ENCODE measurements around the gene YBEY.
"Not testable (repeated sequence)": the region's sequence is repeated elsewhere in the genome, so short reads cannot be mapped to it uniquely, and the experiment has no call there.

Gene YBEY, protein sequence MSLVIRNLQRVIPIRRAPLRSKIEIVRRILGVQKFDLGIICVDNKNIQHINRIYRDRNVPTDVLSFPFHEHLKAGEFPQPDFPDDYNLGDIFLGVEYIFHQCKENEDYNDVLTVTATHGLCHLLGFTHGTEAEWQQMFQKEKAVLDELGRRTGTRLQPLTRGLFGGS

DNA sequence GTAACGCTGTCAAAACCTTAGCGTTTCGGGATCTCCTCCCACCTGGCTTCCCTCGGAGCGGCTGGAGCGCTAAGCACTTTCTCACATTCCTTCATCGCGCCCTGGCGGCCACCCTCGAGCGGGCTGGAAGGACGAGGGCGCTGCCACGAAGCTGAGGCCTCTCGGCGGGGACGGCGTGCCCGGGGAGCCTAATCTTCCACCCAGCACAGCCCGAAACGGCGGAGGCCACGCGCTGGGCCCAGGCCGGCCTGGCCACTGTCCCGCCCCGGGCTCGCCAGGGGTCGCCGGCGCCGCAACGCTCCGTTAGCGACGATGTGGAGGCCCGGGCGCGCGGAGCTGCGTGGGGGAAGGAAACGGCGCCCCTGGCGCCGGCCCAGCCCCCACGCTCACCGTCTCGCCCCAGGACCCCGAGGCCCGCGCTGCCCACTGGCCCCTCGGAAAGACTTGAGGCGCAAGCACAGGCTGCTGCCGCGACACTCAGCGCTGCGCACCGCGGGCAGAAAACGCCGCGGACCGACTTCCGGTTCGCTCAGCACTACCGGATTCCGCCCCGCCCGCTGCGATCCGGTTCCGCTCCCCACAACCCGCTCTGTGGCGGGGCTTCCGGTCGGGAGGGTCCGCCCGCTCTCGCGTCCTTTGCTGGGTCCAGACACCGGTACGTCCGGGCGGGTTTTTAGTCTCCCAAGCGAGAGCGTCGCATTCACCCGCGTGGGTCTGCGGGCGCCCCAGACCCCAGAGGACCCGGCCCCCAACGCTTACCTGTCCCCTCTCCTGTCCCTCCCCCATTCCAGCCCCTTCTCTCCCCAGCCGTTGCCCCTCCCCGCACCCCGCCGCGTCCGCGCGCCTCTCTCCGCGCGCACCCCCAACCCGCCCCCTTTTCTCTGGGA lies at the start of gene YBEY:
Gene YBEY (plus strand): TSS at position 582 of the 887 bp plus-strand sequence. CDS start 572 bp downstream, outside the sequence.
- peak within 1 kb of the TSS; percentile 94 for H3K27ac Mint-ChIP-seq
- peaks cover 51% of the 10 kb centered on the region for H3K4me1 Mint-ChIP-seq
- no peaks in the 10 kb centered on the region for H3K27me3 Mint-ChIP-seq
- peak; percentile 91 for DNase-seq
- peaks cover 26% of the 10 kb centered on the region for H3K36me3 Mint-ChIP-seq (ENCODE audit: low read depth)
- H3K9me3 Mint-ChIP-seq: no peaks in the 10 kb centered on the region
- peak within 1 kb of the TSS; percentile 96 for H3K4me3 Mint-ChIP-seq
- ATAC-seq: peak; percentile 95

DNA sequence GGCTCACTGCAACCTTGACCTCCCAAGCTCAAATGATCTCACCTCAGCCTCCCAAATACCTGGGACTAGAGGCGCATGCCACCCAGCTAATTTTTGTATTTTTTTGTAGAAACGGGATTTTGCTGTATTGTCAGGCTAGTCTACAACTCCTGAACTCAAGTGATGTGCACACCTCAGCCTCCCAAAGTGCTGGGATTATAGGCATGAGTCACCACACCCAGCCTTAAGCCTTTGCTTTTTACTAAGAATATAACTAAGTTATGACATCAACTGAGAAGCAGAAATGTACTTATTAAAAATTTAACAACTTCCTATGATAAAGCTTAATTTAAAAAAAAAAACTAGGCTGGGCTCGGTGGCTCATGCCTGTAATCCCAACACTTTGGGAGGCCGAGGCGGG lies 48.7 kb upstream of the YBEY start:
- Mint-ChIP-seq H3K36me3 (ENCODE audit: low read depth) (peaks cover 68% of the 10 kb centered on the region), H3K9me3 (no peaks in the 10 kb centered on the region), H3K4me3 (no peak overlapping the region), H3K4me1 (peaks cover 10% of the 10 kb centered on the region), H3K27ac (no peak overlapping the region), H3K27me3 (no peaks in the 10 kb centered on the region)
- no peak for DNase-seq
- no peak for ATAC-seq

DNA sequence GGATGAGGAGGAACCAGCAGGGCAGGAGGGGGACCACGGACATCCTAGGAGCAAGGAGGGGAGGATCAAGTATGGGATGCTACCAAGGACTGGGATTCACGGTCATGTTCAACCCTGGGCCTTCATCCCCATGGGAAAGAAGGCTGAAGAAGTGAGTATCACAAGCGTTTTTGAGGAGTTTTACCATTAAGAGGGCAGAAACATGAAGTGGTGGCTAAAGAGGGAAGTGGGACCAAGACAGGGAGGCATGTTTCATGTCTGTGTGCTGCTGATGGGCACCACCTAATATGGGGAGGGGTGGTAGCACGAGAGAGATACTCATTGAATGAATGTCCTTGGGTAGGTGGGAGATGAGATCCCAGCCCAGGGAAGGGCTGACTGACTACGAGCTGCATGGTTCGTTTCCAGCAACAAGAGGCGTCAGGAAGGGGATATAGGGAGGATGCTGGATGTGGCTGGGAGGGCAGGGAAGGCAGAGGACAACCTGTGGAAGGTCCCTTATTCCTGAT lies 46.3 kb upstream of the YBEY start:
- no peak overlapping the region for H3K27ac Mint-ChIP-seq
- H3K27me3 Mint-ChIP-seq: no peaks in the 10 kb centered on the region
- H3K36me3 Mint-ChIP-seq (ENCODE audit: low read depth): peaks cover 68% of the 10 kb centered on the region
- no peaks in the 10 kb centered on the region for H3K4me1 Mint-ChIP-seq
- H3K9me3 Mint-ChIP-seq: no peaks in the 10 kb centered on the region
- H3K4me3 Mint-ChIP-seq: no peak overlapping the region
- ATAC-seq: no peak
- no peak for DNase-seq

DNA sequence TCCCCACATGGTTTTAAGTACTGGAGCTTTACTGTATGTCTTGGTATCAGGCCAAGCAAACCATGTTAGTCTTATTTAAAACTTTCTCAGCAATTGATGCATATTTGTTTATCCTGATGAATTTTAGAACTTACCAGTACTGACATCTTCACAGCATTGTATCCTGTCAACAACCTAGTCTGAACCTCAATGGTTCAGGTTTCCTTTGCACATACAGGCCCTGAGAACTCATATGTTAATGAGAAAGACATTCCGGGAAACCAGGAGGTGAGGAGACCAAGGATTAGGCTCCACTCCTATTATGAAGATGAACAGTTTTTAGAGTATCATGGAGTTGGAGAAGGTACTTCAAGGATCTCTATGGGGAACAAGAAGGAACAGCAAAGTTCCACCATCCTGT lies 44.6 kb upstream of the YBEY start:
- DNase-seq, H3K9me3 Mint-ChIP-seq, H3K4me1 Mint-ChIP-seq, ATAC-seq, H3K4me3 Mint-ChIP-seq, H3K27ac Mint-ChIP-seq, H3K27me3 Mint-ChIP-seq: not testable (repeated sequence)
- peaks cover 59% of the 10 kb centered on the region for H3K36me3 Mint-ChIP-seq (ENCODE audit: low read depth)

DNA sequence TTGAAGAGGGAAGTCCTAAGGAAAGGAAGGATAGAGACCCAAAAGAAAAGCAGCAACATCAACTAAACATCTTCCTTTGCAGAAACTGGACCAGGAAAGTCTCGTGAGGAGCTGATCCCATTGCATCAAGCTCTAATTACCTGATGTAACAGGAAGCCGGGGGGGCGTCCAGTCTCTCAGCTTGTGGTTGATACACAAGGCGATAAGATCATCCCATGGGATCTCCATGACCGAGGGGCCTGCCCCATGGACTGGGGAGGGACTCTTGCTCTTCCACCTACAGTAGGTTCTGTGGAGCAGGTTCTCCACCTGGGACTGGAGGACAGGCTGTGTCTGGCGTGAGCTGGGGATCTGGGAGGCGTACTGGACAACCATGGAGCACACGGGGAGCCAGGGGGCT lies 42.8 kb upstream of the YBEY start:
- H3K27ac Mint-ChIP-seq: no peak overlapping the region
- H3K4me3 Mint-ChIP-seq: no peak overlapping the region

DNA sequence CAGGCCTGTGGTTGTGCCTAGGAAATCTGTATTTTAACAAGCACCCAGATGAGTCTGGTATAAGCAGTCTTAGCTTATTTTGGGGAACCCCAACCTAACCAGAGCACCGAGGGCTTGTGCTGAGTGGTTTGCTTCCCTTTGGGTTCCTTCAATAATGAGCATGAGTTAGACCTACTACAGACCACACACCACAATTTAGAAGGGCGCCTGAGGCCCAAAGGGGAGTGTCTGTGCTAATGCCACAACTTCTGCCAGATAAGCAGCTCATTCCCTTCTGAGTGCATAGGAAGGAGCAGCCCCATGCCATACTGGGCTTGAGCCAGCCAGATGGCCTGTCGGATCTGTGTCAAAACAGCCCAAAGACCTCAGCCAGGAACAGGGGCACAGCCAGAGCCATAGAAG lies 42.2 kb upstream of the YBEY start:
- H3K4me3 Mint-ChIP-seq: no peak overlapping the region
- no peak for DNase-seq
- H3K36me3 Mint-ChIP-seq (ENCODE audit: low read depth): peaks cover 64% of the 10 kb centered on the region
- no peaks in the 10 kb centered on the region for H3K4me1 Mint-ChIP-seq
- ATAC-seq: peak; percentile 29
- H3K27me3 Mint-ChIP-seq: no peaks in the 10 kb centered on the region
- H3K27ac Mint-ChIP-seq: no peak overlapping the region
- no peaks in the 10 kb centered on the region for H3K9me3 Mint-ChIP-seq

More for the DNA sequence above, 42.8 kb upstream of the YBEY start:
- H3K9me3 Mint-ChIP-seq: no peaks in the 10 kb centered on the region
- no peak for DNase-seq
- H3K4me1 Mint-ChIP-seq: no peaks in the 10 kb centered on the region
- ATAC-seq: no peak
- H3K27me3 Mint-ChIP-seq: no peaks in the 10 kb centered on the region
- peaks cover 63% of the 10 kb centered on the region for H3K36me3 Mint-ChIP-seq (ENCODE audit: low read depth)

DNA sequence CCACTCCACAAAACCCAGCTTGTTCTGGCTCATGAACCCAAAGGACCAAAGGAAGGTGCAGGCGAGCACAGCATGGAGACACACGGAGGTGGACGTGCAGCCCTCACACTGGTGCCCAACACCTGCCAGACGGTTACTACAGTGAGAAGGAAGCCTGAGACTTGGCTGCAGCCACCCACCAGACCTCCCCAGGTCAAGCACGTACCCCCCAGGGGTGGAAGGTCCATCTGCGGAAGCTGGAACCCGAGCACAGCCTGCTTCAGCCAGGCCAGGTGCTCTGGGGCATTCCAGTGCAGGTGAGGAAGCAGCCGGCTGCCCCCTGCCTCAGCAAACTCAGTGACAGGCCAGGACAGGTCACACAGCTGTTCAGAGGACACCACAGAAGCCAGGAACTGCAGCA lies 41.5 kb upstream of the YBEY start:
- H3K27ac Mint-ChIP-seq: no peak overlapping the region
- DNase-seq (no peak), ATAC-seq (no peak)
- no peak overlapping the region for H3K4me3 Mint-ChIP-seq
- no peaks in the 10 kb centered on the region for H3K27me3 Mint-ChIP-seq
- no peaks in the 10 kb centered on the region for H3K9me3 Mint-ChIP-seq
- peaks cover 62% of the 10 kb centered on the region for H3K36me3 Mint-ChIP-seq (ENCODE audit: low read depth)
- H3K4me1 Mint-ChIP-seq: no peaks in the 10 kb centered on the region

DNA sequence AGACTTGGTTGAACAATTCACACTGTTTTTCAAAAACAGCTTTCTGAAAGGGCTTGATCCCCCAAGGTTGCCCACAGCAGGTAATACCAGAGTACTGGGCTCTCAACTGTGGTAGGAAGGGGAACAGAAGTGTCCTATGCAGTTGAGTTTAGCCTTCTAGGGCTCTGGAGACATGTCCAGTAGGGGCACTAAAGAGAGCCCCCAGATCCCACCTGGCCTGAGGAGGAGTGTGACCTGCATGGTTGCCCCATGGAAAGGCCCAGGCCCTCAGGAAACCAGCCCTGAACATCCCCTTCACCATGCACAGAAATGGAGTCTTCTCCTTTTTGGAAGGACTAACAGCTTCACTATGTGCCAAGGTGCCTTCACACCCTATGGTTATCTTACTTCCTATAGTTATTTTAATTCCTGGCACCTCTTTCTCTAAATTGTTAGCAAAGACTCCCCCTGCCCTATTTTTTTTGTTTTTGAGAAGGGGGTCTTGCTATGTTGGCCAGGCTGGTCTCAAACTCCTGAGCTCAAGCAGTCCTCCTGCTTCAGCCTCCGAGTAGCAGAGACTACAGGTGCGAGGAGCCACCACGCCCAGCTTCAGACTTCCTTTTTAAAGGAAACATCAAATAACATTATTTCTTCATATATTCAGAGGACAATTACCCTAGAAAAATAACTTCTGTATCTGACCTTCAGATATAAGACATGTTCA lies 40.8 kb upstream of the YBEY start:
- Mint-ChIP-seq H3K27me3 (no peaks in the 10 kb centered on the region), H3K9me3 (no peaks in the 10 kb centered on the region), H3K4me3 (no peak overlapping the region), H3K4me1 (peaks cover 6% of the 10 kb centered on the region), H3K27ac (no peak overlapping the region), H3K36me3 (ENCODE audit: low read depth) (peaks cover 64% of the 10 kb centered on the region)
- ATAC-seq (no peak), DNase-seq (no peak)

DNA sequence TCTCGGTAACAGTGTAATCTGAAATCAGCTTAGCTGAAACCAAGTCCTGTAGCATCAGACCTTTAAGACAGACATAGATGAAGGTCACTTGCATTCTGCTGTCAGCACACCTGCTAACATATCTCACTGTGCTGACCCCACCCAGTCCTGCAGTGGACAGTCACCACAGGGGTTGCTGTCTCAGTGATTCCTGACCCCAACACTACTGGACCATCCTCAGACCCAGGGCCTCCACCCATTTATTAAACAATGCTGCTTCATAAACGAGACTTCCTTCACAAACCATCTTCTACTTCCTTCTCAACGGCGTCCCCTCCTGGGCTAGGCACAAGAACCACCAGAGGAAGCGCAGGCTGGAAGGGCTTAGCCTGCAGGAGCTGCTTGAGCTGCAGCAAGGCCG lies 39.8 kb upstream of the YBEY start:
- no peak for DNase-seq
- H3K27ac Mint-ChIP-seq: no peak overlapping the region
- H3K36me3 Mint-ChIP-seq (ENCODE audit: low read depth): peaks cover 66% of the 10 kb centered on the region

DNA sequence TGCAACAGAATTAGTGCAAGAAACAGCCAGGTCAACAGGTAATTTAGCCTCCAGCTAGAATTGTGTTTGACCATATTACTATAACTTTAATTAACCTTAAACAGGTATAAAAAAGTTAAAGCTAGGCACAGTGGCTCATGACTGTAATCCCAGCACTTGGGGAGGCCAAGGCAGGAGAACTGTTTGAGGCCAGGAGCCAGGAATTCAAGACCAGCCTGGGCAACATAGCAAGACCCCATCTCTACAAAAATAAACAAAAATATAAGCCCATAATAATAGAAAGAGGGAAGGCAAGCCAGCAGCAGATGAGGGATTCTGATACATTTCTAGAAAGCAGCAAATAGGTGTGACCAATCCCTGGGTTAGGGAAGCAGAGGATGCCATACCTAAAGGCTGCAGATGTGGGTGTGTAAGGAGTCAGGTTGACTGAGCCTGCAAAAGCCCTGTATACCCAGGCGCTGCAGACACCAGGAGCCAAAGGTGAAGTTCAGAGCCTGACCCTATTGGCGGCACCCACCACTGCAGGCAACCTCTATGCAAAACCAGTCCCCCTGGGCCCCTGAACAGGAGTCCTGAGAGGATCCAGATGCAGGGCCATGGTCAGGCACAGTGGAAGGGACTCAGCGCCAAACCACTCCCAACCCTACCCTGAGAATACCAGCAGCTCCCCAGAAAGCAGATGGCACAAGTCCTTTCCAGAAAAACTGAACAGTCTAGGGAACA lies 38.3 kb upstream of the YBEY start:
- Mint-ChIP-seq H3K4me3 (no peak overlapping the region), H3K9me3 (no peaks in the 10 kb centered on the region), H3K27me3 (no peaks in the 10 kb centered on the region), H3K27ac (no peak overlapping the region), H3K36me3 (ENCODE audit: low read depth) (peaks cover 60% of the 10 kb centered on the region), H3K4me1 (peaks cover 17% of the 10 kb centered on the region)
- DNase-seq (no peak), ATAC-seq (no peak)

More for the DNA sequence above, 39.8 kb upstream of the YBEY start:
- peaks cover 12% of the 10 kb centered on the region for H3K4me1 Mint-ChIP-seq
- ATAC-seq: no peak
- H3K4me3 Mint-ChIP-seq: no peak overlapping the region
- no peaks in the 10 kb centered on the region for H3K27me3 Mint-ChIP-seq
- no peaks in the 10 kb centered on the region for H3K9me3 Mint-ChIP-seq

DNA sequence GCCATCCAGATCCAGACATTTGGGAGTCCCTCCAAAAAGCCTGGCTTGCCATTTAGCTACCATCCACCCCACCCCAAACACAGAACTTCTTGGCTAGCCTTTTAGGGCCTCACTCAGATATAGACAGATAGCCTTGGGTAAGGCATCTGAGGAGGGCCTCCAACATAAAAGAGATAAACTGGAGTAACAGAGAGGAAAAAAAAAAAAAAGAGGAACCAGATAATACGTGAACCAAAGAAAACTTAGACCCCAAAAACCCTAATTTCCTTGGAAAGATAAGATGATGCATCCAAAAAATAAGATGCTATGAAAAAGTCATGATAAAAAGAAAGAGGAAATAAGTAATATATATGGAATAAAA lies 37.7 kb upstream of the YBEY start:
- no peak for DNase-seq
- no peak for ATAC-seq
- Mint-ChIP-seq H3K27ac (no peak overlapping the region), H3K4me3 (no peak overlapping the region), H3K27me3 (no peaks in the 10 kb centered on the region), H3K9me3 (no peaks in the 10 kb centered on the region), H3K36me3 (ENCODE audit: low read depth) (peaks cover 60% of the 10 kb centered on the region), H3K4me1 (peaks cover 22% of the 10 kb centered on the region)

DNA sequence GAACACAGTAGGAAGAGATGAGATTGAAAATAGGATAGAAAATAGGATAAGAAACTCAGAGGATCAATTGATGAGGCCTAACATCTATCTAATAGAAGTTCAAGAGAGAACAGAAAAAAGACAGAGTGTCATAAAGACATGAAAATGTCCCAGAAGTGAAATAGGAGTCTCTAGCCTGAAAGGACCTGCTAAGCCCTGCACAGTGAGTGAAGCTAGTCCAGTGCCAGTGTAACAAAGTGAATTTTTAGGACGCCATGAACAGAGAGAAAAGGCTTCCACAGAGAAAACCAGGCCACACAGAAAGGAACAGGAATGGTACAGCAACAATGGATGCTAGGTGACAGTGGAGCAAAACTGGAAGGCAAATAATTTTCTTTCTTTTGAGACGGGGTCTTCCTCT lies 37.3 kb upstream of the YBEY start:
- Mint-ChIP-seq H3K27me3 (no peaks in the 10 kb centered on the region), H3K4me1 (peaks cover 26% of the 10 kb centered on the region), H3K9me3 (no peaks in the 10 kb centered on the region), H3K4me3 (no peak overlapping the region), H3K27ac (no peak overlapping the region), H3K36me3 (ENCODE audit: low read depth) (peaks cover 62% of the 10 kb centered on the region)
- ATAC-seq (no peak), DNase-seq (no peak)

DNA sequence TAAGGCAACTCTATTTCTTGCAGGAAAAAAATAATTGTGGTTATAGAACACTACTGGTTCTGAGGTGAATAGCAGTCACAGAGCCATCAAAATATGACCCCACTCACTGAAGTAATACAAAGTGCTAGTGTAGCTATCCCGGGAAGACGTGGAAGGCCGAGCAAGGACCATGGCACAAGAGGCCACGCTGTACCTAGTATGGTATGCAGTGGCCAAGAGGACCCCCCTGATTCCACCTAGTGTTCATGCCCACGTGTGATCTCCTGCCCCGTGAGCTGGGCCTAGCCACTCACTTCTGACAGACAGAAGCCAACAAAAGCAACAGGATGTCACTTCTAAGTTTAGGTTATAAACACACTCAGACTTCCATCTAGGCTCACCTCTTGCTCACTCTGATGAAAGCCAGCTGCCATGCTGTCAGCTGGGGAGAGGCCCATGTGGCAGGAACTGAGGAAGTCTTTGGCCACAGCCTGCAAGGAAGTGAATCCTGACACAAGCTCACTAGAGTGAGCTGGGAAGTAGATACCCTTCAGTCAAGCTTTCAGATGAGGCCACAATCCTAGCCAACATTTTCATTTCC lies 35.9 kb upstream of the YBEY start:
- Mint-ChIP-seq H3K27ac (no peak overlapping the region), H3K4me3 (no peak overlapping the region), H3K9me3 (no peaks in the 10 kb centered on the region), H3K27me3 (no peaks in the 10 kb centered on the region), H3K36me3 (ENCODE audit: low read depth) (peaks cover 71% of the 10 kb centered on the region), H3K4me1 (peaks cover 40% of the 10 kb centered on the region)
- DNase-seq (no peak), ATAC-seq (no peak)

DNA sequence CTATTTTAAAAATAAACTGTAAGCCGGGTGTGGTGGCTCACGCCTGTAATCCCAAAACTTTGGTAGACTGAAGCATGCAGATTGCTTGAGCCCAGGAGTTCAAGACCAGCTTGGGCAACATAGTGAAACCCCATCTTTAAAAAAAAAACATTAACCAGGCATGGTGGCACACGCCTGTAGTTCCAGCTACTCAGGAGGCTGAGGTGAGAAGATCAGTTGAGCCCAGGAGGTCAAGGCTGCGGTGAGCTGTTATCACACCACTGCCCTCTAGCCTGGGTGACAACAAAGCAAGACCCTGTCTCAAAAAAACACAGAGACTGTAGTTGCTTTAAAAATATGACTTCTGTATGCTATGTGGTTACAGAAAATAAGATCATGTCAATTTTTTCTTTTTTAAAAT lies 33.3 kb upstream of the YBEY start:
- H3K27ac Mint-ChIP-seq: no peak overlapping the region
- peaks cover 74% of the 10 kb centered on the region for H3K36me3 Mint-ChIP-seq (ENCODE audit: low read depth)
- no peaks in the 10 kb centered on the region for H3K9me3 Mint-ChIP-seq
- no peak for DNase-seq
- no peaks in the 10 kb centered on the region for H3K27me3 Mint-ChIP-seq
- H3K4me1 Mint-ChIP-seq: peaks cover 41% of the 10 kb centered on the region
- ATAC-seq: no peak
- no peak overlapping the region for H3K4me3 Mint-ChIP-seq
